Cardiac fibroblast (primary cell): Measurements from ENCODE around the gene CDH2.

Source experiments
- DNase-seq, 2 donors: peaks; one replicate each; pipeline versions ENCODE4 v3.0.0 to v3.0.0-alpha.2; 2010; ENCODE audit warnings: low read depth in 2 of 2
- H3K4me3 ChIP-seq, 2 donors: replicated peaks in 1 of 2; 1 replicate in 1 of 2; 2 replicates in 1 of 2; pipeline ENCODE4 v1.5.1; 2011; ENCODE audit warnings: low read depth in 2 of 2, low read length in 2 of 2, mild to moderate bottlenecking in 2 of 2, moderate library complexity in 1 of 2
- CTCF ChIP-seq: IDR thresholded peaks from one replicate; pipeline ENCODE4 v1.5.1; 2011; ENCODE audit warnings: low read depth, mild to moderate bottlenecking, low read length, inconsistent platforms

Gene CDH2

GRCh38 chr18:28171837-28172236, 5.1 kb downstream of the CDH2 start:
- TF ChIP-seq CTCF = no peak
- H3K4me3 ChIP-seq = no peak overlapping the region
- DNase-seq = no peak

- DNase-seq = no peak
- no peak overlapping the region for H3K4me3 ChIP-seq
- no peak for TF ChIP-seq CTCF
Measured at GRCh38 chr18:28168725-28169124, 8.2 kb downstream of the CDH2 start.

GRCh38 chr18:28167835-28168349, 9.0 kb downstream of the CDH2 start:
- TF ChIP-seq CTCF = no peak
- peak in 1 of 2 donors; percentile 39 for DNase-seq
- H3K4me3 ChIP-seq = no peak overlapping the region

- H3K4me3 ChIP-seq = no peak overlapping the region
- TF ChIP-seq CTCF = no peak
- DNase-seq = no peak
Measured at GRCh38 chr18:28164771-28165483, 12.0 kb downstream of the CDH2 start.

GRCh38 chr18:28163201-28163775, 13.6 kb downstream of the CDH2 start:
- TF ChIP-seq CTCF = no peak
- H3K4me3 ChIP-seq = no peak overlapping the region
- peak; percentile 73 to 74 for DNase-seq

GRCh38 chr18:28161608-28162599, 15.0 kb downstream of the CDH2 start:
- peak in 1 of 2 donors; percentile 56 for DNase-seq

More at GRCh38 chr18:28161608-28162599, 15.0 kb downstream of the CDH2 start:
- H3K4me3 ChIP-seq = no peak overlapping the region
- no peak for TF ChIP-seq CTCF
